GM23338 (cell line): ENCODE measurements around the gene SMIM5. TPM values are rescaled to one million over a fixed set of nuclear protein-coding genes. Genes with fewer than 3 reads are reported as not detected.

Experiments
- ATAC-seq: fragments of 200-7000 bp; cut with Tn5 transposase; 3 replicates; pipeline ENCODE4 v1.9.1; 2020
- DNase-seq: peaks from one replicate; pipeline ENCODE4 v3.0.0-alpha.2; 2015; ENCODE audit warnings: low spot score
- H2AFZ ChIP-seq: fragments of 200-600 bp; sonication (generic); 2 replicates; pipeline ENCODE4 v1.8.0; 2016; ENCODE audit warnings: antibody characterized with exemption, mild to moderate bottlenecking, moderate library complexity
- H3F3A ChIP-seq: fragments of 200-600 bp; sonication (generic); replicated peaks from 2 replicates; pipeline ENCODE4 v1.8.0; 2017; ENCODE audit warnings: antibody characterized with exemption, mixed run types, low read depth
- H3K27ac ChIP-seq: fragments of 200-600 bp; sonication (generic); 2 replicates; pipeline ENCODE4 v1.6.1; 2016; ENCODE audit warnings: low read depth
- H3K27me3 ChIP-seq: fragments of 200-600 bp; sonication (generic); 2 replicates; pipeline ENCODE4 v1.8.0; 2016; ENCODE audit warnings: mild to moderate bottlenecking, mixed run types, moderate library complexity; ENCODE audit not compliant: insufficient read depth
- H3K36me3 ChIP-seq: fragments of 200-600 bp; sonication (generic); 2 replicates; pipeline ENCODE4 v1.8.0; 2016; ENCODE audit warnings: mild to moderate bottlenecking; ENCODE audit not compliant: insufficient read depth
- H3K4me1 ChIP-seq: fragments of 200-600 bp; sonication (generic); 2 replicates; pipeline ENCODE4 v1.8.0; 2016; ENCODE audit warnings: mild to moderate bottlenecking, moderate library complexity; ENCODE audit not compliant: insufficient read depth
- H3K4me2 ChIP-seq: fragments of 200-600 bp; sonication (generic); 2 replicates; pipeline ENCODE4 v1.7.1; 2017; ENCODE audit warnings: mixed run types
- H3K4me3 ChIP-seq: fragments of 200-600 bp; sonication (generic); 2 replicates; pipeline ENCODE4 v1.6.1; 2016; ENCODE audit warnings: mixed run types
- H3K79me2 ChIP-seq: fragments of 200-600 bp; sonication (generic); replicated peaks from 2 replicates; pipeline ENCODE4 v1.8.0; 2017; ENCODE audit warnings: mild to moderate bottlenecking; ENCODE audit not compliant: insufficient read depth
- H3K9me2 ChIP-seq: fragments of 200-600 bp; sonication (generic); 2 replicates; pipeline ENCODE4 v1.8.0; 2017; ENCODE audit not compliant: insufficient read depth
- H4K20me1 ChIP-seq: fragments of 200-600 bp; sonication (generic); replicated peaks from 2 replicates; pipeline ENCODE4 v1.8.0; 2017; ENCODE audit warnings: mild to moderate bottlenecking; ENCODE audit not compliant: insufficient read depth
- H3K27ac Mint-ChIP-seq: 2 replicates; pipeline ENCODE4 v1.8.0; 2020; ENCODE audit warnings: inconsistent platforms, mild to moderate bottlenecking, moderate library complexity, mixed read lengths
- H3K27me3 Mint-ChIP-seq: 3 replicates; pipeline ENCODE4 v1.8.0; 2022; ENCODE audit warnings: low read depth, mild to moderate bottlenecking, moderate library complexity, mixed read lengths, inconsistent platforms; ENCODE audit not compliant: insufficient read depth, poor library complexity
- H3K36me3 Mint-ChIP-seq: 3 replicates; pipeline ENCODE4 v1.8.0; 2021; ENCODE audit warnings: low read depth, mild to moderate bottlenecking, inconsistent platforms, moderate library complexity, mixed read lengths
- H3K4me1 Mint-ChIP-seq: 3 replicates; pipeline ENCODE4 v1.8.0; 2020; ENCODE audit warnings: mild to moderate bottlenecking, inconsistent platforms, mixed read lengths
- H3K4me3 Mint-ChIP-seq: 3 replicates; pipeline ENCODE4 v1.8.0; 2021; ENCODE audit warnings: moderate library complexity, mild to moderate bottlenecking, inconsistent platforms, mixed read lengths
- H3K9me3 Mint-ChIP-seq: 3 replicates; pipeline ENCODE4 v1.8.0; 2020; ENCODE audit warnings: moderate library complexity, mild to moderate bottlenecking, inconsistent platforms, mixed read lengths
- CREB1 ChIP-seq: fragments of 250-450 bp; sonication (Bioruptor Pico); IDR thresholded peaks from 2 replicates; pipeline ENCODE4 v1.5.0; 2020; ENCODE audit warnings: low read depth, mild to moderate bottlenecking, moderate library complexity
- CTCF ChIP-seq, 2 experiments: fragments of 200-600 bp in 1 of 2; sonication (generic) in 1 of 2; conservative IDR thresholded peaks; 2 replicates each; pipeline versions ENCODE4 v1.5.1 to v1.6.1; 2016 to 2017; ENCODE audit warnings: antibody characterized with exemption in 2 of 2, low read depth in 2 of 2, mild to moderate bottlenecking in 2 of 2, moderate library complexity in 1 of 2
- EZH2 ChIP-seq: fragments of 200-600 bp; sonication (generic); IDR thresholded peaks from one replicate; pipeline ENCODE4 v1.8.0; 2017; ENCODE audit warnings: antibody characterized with exemption, mild to moderate bottlenecking, low read depth; ENCODE audit not compliant: unreplicated experiment
- EZH2phosphoT487 ChIP-seq: fragments of 200-600 bp; sonication (generic); IDR thresholded peaks from one replicate; pipeline ENCODE4 v1.8.1; 2018; ENCODE audit warnings: antibody characterized with exemption; ENCODE audit not compliant: unreplicated experiment
- JUNB ChIP-seq: IDR thresholded peaks from one replicate; pipeline ENCODE4 v1.6.1; 2016; ENCODE audit warnings: antibody characterized with exemption; ENCODE audit not compliant: unreplicated experiment
- NANOG ChIP-seq: IDR thresholded peaks from 2 replicates; pipeline ENCODE4 v1.6.1; 2016; ENCODE audit warnings: antibody characterized with exemption, borderline replicate concordance
- POLR2AphosphoS5 ChIP-seq: IDR thresholded peaks from 2 replicates; pipeline ENCODE4 v1.6.1; 2016; ENCODE audit warnings: antibody characterized with exemption, low read depth
- ZNF462 ChIP-seq: fragments of 250-450 bp; sonication (Bioruptor Pico); IDR thresholded peaks from 2 replicates; pipeline ENCODE4 v1.5.0; 2020; ENCODE audit warnings: mild to moderate bottlenecking, moderate library complexity
- polyA plus RNA-seq: library from polyadenylated mRNA; unstranded; fragments of >200 nt; fragmentation: Nextera tagmentation; extraction: Ambion mirVana; gene quantifications from 2 replicates; pipeline ENCODE4 v1.2.1, GENCODE V29; 2016
- total RNA-seq: library from RNA; depleted of rRNA; stranded (reverse); fragments of >200 nt; shearing (Covaris generic); gene quantifications from 2 replicates; pipeline ENCODE4 v1.2.3, GENCODE V29; 2014

The SMIM5 gene
- total and polyA plus RNA-seq, 2 experiments from 2014 or later, result 0.16 TPM; not detected in 1

- TF ChIP-seq ZNF462 (no peak), POLR2AphosphoS5 (no peak), NANOG (no peak), CTCF (conservative IDR thresholded peaks at IDR 0.05; ENCODE audit: low read depth in 2 of 2) (no peak), CREB1 (CRISPR knock-in tag) (no peak)
Observed at GRCh38 chr17:75649687-75650086, 16.5 kb downstream of the SMIM5 start (continued).

GRCh38 chr17:75650874-75651273 lies 17.6 kb downstream of the SMIM5 start:
- Mint-ChIP-seq H3K36me3 (peaks cover 36% of the 10 kb centered on the region), H3K27ac (no peak overlapping the region), H3K4me3 (no peak overlapping the region), H3K9me3 (no peaks in the 10 kb centered on the region), H3K4me1 (no peaks in the 10 kb centered on the region; the same call in 2 of the 3 replicates), H3K27me3 (no peaks in the 10 kb centered on the region)
- ATAC-seq (no peak), DNase-seq (no peak)
- H3K36me3 ChIP-seq, result no peaks in the 10 kb centered on the region; the same call in 1 of the 2 replicates
- H3K4me2 ChIP-seq, result no peak overlapping the region
- no peaks in the 10 kb centered on the region for H3K27me3 ChIP-seq
- H3K4me3 ChIP-seq, result no peak overlapping the region
- no peaks in the 10 kb centered on the region for H3K79me2 ChIP-seq
- 0 out of 2 replicates have a peak, but pooled peaks cover 3% of the 10 kb centered on the region for H3F3A ChIP-seq
- H3K4me1 ChIP-seq, result no peaks in the 10 kb centered on the region; the same call in 1 of the 2 replicates
- H3K27ac ChIP-seq, result no peak overlapping the region
- H3K9me2 ChIP-seq, result no peaks in the 10 kb centered on the region
- H2AFZ ChIP-seq, result no peak overlapping the region
- H4K20me1 ChIP-seq, result no peaks in the 10 kb centered on the region
- TF ChIP-seq CTCF (conservative IDR thresholded peaks at IDR 0.05; ENCODE audit: low read depth in 2 of 2) (no peak), EZH2phosphoT487 (no peak), NANOG (no peak), JUNB (no peak), EZH2 (no peak)
